SK-N-SH (cell line): ENCODE results near the gene WTAP. TPM values are rescaled to one million over a fixed set of nuclear protein-coding genes. Genes with fewer than 3 reads are reported as not detected.

ENCODE experiments used
- CTCF ChIA-PET: fragments of 300-600, 350-600 bp; formaldehyde crosslinking; extraction: SDS; loops from one replicate; lab custom pipeline; 2021; lab: Yijun Ruan, JAX
- POLR2A ChIA-PET: fragments of 350-600 bp; sonication (Branson Sonifier 250); formaldehyde crosslinking; extraction: SDS; loops from one replicate; lab custom pipeline; 2020; ENCODE audit warnings: antibody characterized with exemption, inconsistent platforms; lab: Yijun Ruan, JAX
- DNase-seq: peaks from one replicate; pipeline ENCODE4 v3.0.0; 2012
- H2AFZ ChIP-seq: fragments of 200-600 bp; sonication (generic); 2 replicates; pipeline ENCODE4 v1.8.1; 2016; ENCODE audit warnings: antibody characterized with exemption, mild to moderate bottlenecking, low read depth
- H3F3A ChIP-seq: fragments of 200-600 bp; sonication (generic); replicated peaks from 2 replicates; pipeline ENCODE3; 2016; ENCODE audit warnings: antibody characterized with exemption, mild to moderate bottlenecking; ENCODE audit not compliant: insufficient read depth
- H3K27ac ChIP-seq, 2 experiments: fragments of 200-500 bp in 1 of 2; fragments of 200-600 bp in 1 of 2; sonication (Bioruptor generic) in 1 of 2; sonication (generic), shearing (Covaris generic) in 1 of 2; 2 replicates each; pipeline versions ENCODE4 v1.5.1 to v1.6.1; 2014 to 2016; ENCODE audit warnings: low read depth in 2 of 2, inconsistent platforms in 1 of 2, low read length in 1 of 2, mild to moderate bottlenecking in 1 of 2, mixed read lengths in 1 of 2
- H3K27me3 ChIP-seq: fragments of 200-600 bp; sonication (generic), shearing (Covaris generic); 2 replicates; pipeline ENCODE4 v1.6.1; 2016; ENCODE audit warnings: mixed run types; ENCODE audit not compliant: insufficient read depth
- H3K36me3 ChIP-seq, 2 experiments: fragments of 200-500 bp in 1 of 2; fragments of 200-600 bp in 1 of 2; sonication (Bioruptor generic) in 1 of 2; sonication (generic) in 1 of 2; replicated peaks in 1 of 2; 2 replicates each; pipeline versions ENCODE3 to v1.5.1; 2014 to 2016; ENCODE audit warnings: low read length in 1 of 2, mild to moderate bottlenecking in 1 of 2; ENCODE audit not compliant: insufficient read depth in 2 of 2, control insufficient read depth in 1 of 2
- H3K4me1 ChIP-seq, 2 experiments: fragments of 200-500 bp in 1 of 2; fragments of 200-600 bp in 1 of 2; sonication (Bioruptor generic) in 1 of 2; sonication (generic), shearing (Covaris generic) in 1 of 2; 2 replicates each; pipeline versions ENCODE4 v1.5.1 to v1.6.1; 2014 to 2016; ENCODE audit warnings: low read depth in 1 of 2, low read length in 1 of 2, mixed run types in 1 of 2; ENCODE audit not compliant: insufficient read depth in 2 of 2, control insufficient read depth in 1 of 2
- H3K4me2 ChIP-seq: fragments of 200-600 bp; sonication (generic), shearing (Covaris generic); 2 replicates; pipeline ENCODE4 v1.6.1; 2017; ENCODE audit warnings: mixed run types
- H3K4me3 ChIP-seq, 2 experiments: fragments of 200-500 bp in 1 of 2; fragments of 200-600 bp in 1 of 2; sonication (Bioruptor generic) in 1 of 2; sonication (generic), shearing (Covaris generic) in 1 of 2; 2 replicates each; pipeline versions ENCODE4 v1.5.1 to v1.8.1; 2014 to 2016; ENCODE audit warnings: low read depth in 2 of 2, inconsistent platforms in 1 of 2, low read length in 1 of 2, mild to moderate bottlenecking in 1 of 2, mixed read lengths in 1 of 2, moderate library complexity in 1 of 2
- H3K79me2 ChIP-seq: fragments of 200-600 bp; sonication (generic); 2 replicates; pipeline ENCODE4 v1.8.1; 2017; ENCODE audit warnings: mild to moderate bottlenecking; ENCODE audit not compliant: insufficient read depth
- H3K9ac ChIP-seq: fragments of 200-600 bp; sonication (generic); 2 replicates; pipeline ENCODE4 v1.6.1; 2017; ENCODE audit warnings: mixed run types
- H3K9me2 ChIP-seq: fragments of 200-600 bp; sonication (generic); 2 replicates; pipeline ENCODE4 v1.6.1; 2017; ENCODE audit warnings: mixed run types
- H3K9me3 ChIP-seq: fragments of 200-600 bp; sonication (generic); 2 replicates; pipeline ENCODE4 v1.6.1; 2017; ENCODE audit warnings: mixed run types, mild to moderate bottlenecking, moderate library complexity
- H4K20me1 ChIP-seq: fragments of 200-600 bp; sonication (generic); 2 replicates; pipeline ENCODE4 v1.6.1; 2017; ENCODE audit warnings: mild to moderate bottlenecking, mixed run types; ENCODE audit not compliant: insufficient read depth
- CHD2 ChIP-seq: fragments of 150-350 bp; IDR thresholded peaks from 2 replicates; pipeline ENCODE4 v1.6.1; 2018; ENCODE audit warnings: low read length; ENCODE audit not compliant: partially characterized antibody
- EZH2phosphoT487 ChIP-seq: fragments of 200-600 bp; sonication (generic); IDR thresholded peaks from 2 replicates; pipeline ENCODE4 v1.6.1; 2017; ENCODE audit warnings: low read depth, mixed run types, mild to moderate bottlenecking, antibody characterized with exemption, moderate library complexity, borderline replicate concordance
- FOSL2 ChIP-seq: IDR thresholded peaks from 2 replicates; pipeline ENCODE4 v1.4.0; 2012; ENCODE audit warnings: low read depth, mild to moderate bottlenecking, moderate library complexity, borderline replicate concordance
- FOXM1 ChIP-seq: IDR thresholded peaks from 2 replicates; pipeline ENCODE4 v1.4.0; 2012; ENCODE audit warnings: low read depth, mild to moderate bottlenecking
- GABPA ChIP-seq: IDR thresholded peaks from 2 replicates; pipeline ENCODE4 v1.4.0; 2012; ENCODE audit warnings: low read depth, mild to moderate bottlenecking
- GATA2 ChIP-seq: sonication (generic); formaldehyde crosslinking; IDR thresholded peaks from 2 replicates; pipeline ENCODE4 v1.5.0; 2020; ENCODE audit warnings: mild to moderate bottlenecking, missing genetic modification reagents
- NFIC ChIP-seq: IDR thresholded peaks from 2 replicates; pipeline ENCODE4 v1.4.0; 2012; ENCODE audit warnings: borderline replicate concordance
- POLR2AphosphoS5 ChIP-seq: IDR thresholded peaks from 2 replicates; pipeline ENCODE4 v1.6.1; 2012; ENCODE audit warnings: low read depth, low read length
- RXRA ChIP-seq: IDR thresholded peaks from 2 replicates; pipeline ENCODE4 v1.4.0; 2012; ENCODE audit warnings: low read depth, mild to moderate bottlenecking, borderline replicate concordance
- SIN3A ChIP-seq: IDR thresholded peaks from 2 replicates; pipeline ENCODE4 v1.6.1; 2012; ENCODE audit warnings: low read depth, mild to moderate bottlenecking, low read length, moderate library complexity, borderline replicate concordance
- TEAD4 ChIP-seq: IDR thresholded peaks from 2 replicates; pipeline ENCODE4 v1.4.0; 2012; ENCODE audit warnings: mild to moderate bottlenecking, borderline replicate concordance; ENCODE audit not compliant: insufficient read depth
- YY1 ChIP-seq: IDR thresholded peaks from 2 replicates; pipeline ENCODE4 v1.4.0; 2012; ENCODE audit warnings: low read depth, mild to moderate bottlenecking
- WGBS: methylation state at CpG from one replicate; pipeline ENCODE4 v1.1.6; 2017; ENCODE audit warnings: low lambda C conversion rate; 5-methylcytosine and 5-hydroxymethylcytosine counted together
- polyA plus RNA-seq, 3 experiments: library from polyadenylated mRNA; depleted of rRNA; stranded (reverse); fragments of >200 nt; gene quantifications; 2 replicates each; pipeline ENCODE4 v1.2.3, GENCODE V29; 2012
- TF ChIP-seq, protein P1 (sequence below): IDR thresholded peaks from 2 replicates; pipeline ENCODE4 v1.4.0; 2012; ENCODE audit warnings: low read depth
- TF ChIP-seq, protein P2 (sequence below): fragments of 150-350 bp; IDR thresholded peaks from 2 replicates; pipeline ENCODE4 v1.6.1; 2017; ENCODE audit warnings: antibody characterized with exemption, low read length, low read depth, borderline replicate concordance
- TF ChIP-seq, protein P3 (sequence below): IDR thresholded peaks from 2 replicates; pipeline ENCODE4 v1.4.0; 2012; ENCODE audit warnings: low read depth, borderline replicate concordance
- TF ChIP-seq, protein P4 (sequence below): fragments of 150-350 bp; IDR thresholded peaks from 2 replicates; pipeline ENCODE4 v1.6.1; 2016; ENCODE audit warnings: mild to moderate bottlenecking, low read depth, low read length

WTAP gene
- polyA plus RNA-seq, 1 of the 3 experiments (the other 2 are of a cell fraction): 12.8 TPM

DNA sequence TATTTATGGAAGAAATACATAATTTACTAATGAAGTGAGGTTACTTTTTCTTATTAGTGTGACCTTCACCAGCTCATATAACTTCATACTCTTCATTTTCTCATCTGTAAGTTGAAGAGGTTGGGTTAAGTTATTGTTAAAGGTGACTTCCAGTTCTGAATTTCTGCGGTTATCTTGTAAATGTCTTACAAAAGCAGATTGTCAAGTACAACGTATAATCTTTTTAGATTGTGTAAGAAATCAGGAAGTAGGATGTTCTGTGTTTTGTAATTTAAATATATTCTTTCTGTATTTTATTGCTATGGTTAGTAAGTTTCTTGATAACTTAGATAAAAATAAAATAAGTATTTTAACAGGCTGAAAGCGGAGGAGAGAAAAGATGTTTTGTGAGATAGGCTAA lies 12.0 kb downstream of the WTAP start:
- 88% methylated on average over 3 of the region's 3 CpGs for WGBS
- peaks cover 50% of the 10 kb centered on the region for H4K20me1 ChIP-seq
- no peak for DNase-seq
- peaks cover 0 to 11% of the 10 kb centered on the region in 2 experiments; a peak in 1 of 4 replicates for H3K4me1 ChIP-seq
- peaks cover 5% of the 10 kb centered on the region for H3F3A ChIP-seq
- H3K9me3 ChIP-seq: no peaks in the 10 kb centered on the region
- ChIA-PET POLR2A (no interaction called here), CTCF (interaction anchor here (0.6 kb wide), 1 partner anchor 189 kb away, joined by 3 read pairs; no protein-coding TSS in a partner anchor)
- peaks cover 50 to 79% of the 10 kb centered on the region in 2 experiments for H3K36me3 ChIP-seq
- no peak for TF ChIP-seq RXRA
- TF ChIP-seq, protein P1, sequence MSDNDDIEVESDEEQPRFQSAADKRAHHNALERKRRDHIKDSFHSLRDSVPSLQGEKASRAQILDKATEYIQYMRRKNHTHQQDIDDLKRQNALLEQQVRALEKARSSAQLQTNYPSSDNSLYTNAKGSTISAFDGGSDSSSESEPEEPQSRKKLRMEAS: no peak
- H3K27me3 ChIP-seq: no peaks in the 10 kb centered on the region
- H3K4me2 ChIP-seq: no peak overlapping the region
- no peak overlapping the region for H3K9ac ChIP-seq
- H2AFZ ChIP-seq: no peak overlapping the region
- no peak overlapping the region for H3K4me3 ChIP-seq
- peaks cover 100% of the 10 kb centered on the region for H3K79me2 ChIP-seq
- H3K9me2 ChIP-seq: no peaks in the 10 kb centered on the region
- no peak overlapping the region for H3K27ac ChIP-seq

DNA sequence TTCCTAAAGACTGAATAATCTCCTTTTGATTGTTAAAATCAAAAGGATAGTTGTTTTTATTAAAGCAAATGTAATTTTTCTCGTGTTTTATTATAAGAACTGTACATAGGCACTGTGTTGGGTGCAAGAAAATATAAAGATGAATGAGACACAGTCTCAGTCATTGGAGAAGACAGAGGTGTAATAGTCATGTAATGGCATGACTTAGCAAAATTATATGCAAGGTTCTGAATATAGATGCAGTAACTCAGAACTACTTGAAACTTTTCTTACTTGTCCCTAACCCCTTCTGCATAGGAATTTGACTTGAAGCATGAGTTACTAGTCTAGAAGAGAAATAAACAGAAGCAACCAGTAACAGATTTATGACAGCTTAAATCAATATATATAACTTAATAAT lies 14.9 kb downstream of the WTAP start:
- Histone ChIP-seq H3K4me3 (no peak overlapping the region), H3K79me2 (peaks cover 93% of the 10 kb centered on the region), H3K36me3 (peaks cover 78 to 95% of the 10 kb centered on the region in 2 experiments), H2AFZ (no peak overlapping the region), H3K4me2 (no peak overlapping the region), H3K27me3 (no peaks in the 10 kb centered on the region), H3K9me3 (no peaks in the 10 kb centered on the region), H3K27ac (no peak overlapping the region), H3K9ac (no peak overlapping the region), H3F3A (peaks cover 14% of the 10 kb centered on the region), H3K9me2 (no peaks in the 10 kb centered on the region), H4K20me1 (peaks cover 23% of the 10 kb centered on the region), H3K4me1 (no peaks in the 10 kb centered on the region; a peak in 1 of 4 replicates)
- CTCF ChIA-PET: interaction anchor here (0.7 kb wide), 1 partner anchor 16 kb away, joined by 3 read pairs; no protein-coding TSS in a partner anchor
- TF ChIP-seq CHD2 (no peak), SIN3A (no peak), YY1 (no peak), TEAD4 (no peak), NFIC (no peak), EZH2phosphoT487 (no peak), FOXM1 (no peak), GATA2 (no peak), POLR2AphosphoS5 (no peak), GABPA (no peak), FOSL2 (no peak)
- TF ChIP-seq, protein P2, sequence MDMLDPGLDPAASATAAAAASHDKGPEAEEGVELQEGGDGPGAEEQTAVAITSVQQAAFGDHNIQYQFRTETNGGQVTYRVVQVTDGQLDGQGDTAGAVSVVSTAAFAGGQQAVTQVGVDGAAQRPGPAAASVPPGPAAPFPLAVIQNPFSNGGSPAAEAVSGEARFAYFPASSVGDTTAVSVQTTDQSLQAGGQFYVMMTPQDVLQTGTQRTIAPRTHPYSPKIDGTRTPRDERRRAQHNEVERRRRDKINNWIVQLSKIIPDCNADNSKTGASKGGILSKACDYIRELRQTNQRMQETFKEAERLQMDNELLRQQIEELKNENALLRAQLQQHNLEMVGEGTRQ: no peak
- TF ChIP-seq, protein P3, sequence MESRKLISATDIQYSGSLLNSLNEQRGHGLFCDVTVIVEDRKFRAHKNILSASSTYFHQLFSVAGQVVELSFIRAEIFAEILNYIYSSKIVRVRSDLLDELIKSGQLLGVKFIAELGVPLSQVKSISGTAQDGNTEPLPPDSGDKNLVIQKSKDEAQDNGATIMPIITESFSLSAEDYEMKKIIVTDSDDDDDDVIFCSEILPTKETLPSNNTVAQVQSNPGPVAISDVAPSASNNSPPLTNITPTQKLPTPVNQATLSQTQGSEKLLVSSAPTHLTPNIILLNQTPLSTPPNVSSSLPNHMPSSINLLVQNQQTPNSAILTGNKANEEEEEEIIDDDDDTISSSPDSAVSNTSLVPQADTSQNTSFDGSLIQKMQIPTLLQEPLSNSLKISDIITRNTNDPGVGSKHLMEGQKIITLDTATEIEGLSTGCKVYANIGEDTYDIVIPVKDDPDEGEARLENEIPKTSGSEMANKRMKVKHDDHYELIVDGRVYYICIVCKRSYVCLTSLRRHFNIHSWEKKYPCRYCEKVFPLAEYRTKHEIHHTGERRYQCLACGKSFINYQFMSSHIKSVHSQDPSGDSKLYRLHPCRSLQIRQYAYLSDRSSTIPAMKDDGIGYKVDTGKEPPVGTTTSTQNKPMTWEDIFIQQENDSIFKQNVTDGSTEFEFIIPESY: no peak
- TF ChIP-seq, protein P4, sequence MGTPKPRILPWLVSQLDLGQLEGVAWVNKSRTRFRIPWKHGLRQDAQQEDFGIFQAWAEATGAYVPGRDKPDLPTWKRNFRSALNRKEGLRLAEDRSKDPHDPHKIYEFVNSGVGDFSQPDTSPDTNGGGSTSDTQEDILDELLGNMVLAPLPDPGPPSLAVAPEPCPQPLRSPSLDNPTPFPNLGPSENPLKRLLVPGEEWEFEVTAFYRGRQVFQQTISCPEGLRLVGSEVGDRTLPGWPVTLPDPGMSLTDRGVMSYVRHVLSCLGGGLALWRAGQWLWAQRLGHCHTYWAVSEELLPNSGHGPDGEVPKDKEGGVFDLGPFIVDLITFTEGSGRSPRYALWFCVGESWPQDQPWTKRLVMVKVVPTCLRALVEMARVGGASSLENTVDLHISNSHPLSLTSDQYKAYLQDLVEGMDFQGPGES: no peak
- no peak for DNase-seq
- POLR2A ChIA-PET: no interaction called here
- 59% methylated on average over 1 of the region's 1 CpG for WGBS
